WERI-Rb-1 (cell line): ENCODE measurements around the gene ETF1.

Experiments
- DNase-seq: peaks from one replicate; pipeline ENCODE4 v3.0.0-alpha.2; 2020
- H3K27ac ChIP-seq: fragments of 250-450 bp; sonication (Bioruptor Pico); 2 replicates; pipeline ENCODE4 v1.5.1; 2020; ENCODE audit warnings: mild to moderate bottlenecking, moderate library complexity
- H3K27me3 ChIP-seq: fragments of 250-450 bp; sonication (Bioruptor Pico); 2 replicates; pipeline ENCODE4 v1.5.1; 2021; ENCODE audit warnings: mild to moderate bottlenecking, low read depth, moderate library complexity; ENCODE audit not compliant: insufficient read depth, severe bottlenecking
- H3K36me3 ChIP-seq: fragments of 250-450 bp; sonication (Bioruptor Pico); 2 replicates; pipeline ENCODE4 v1.5.1; 2020; ENCODE audit warnings: mild to moderate bottlenecking, moderate library complexity
- H3K4me3 ChIP-seq: 2 replicates; pipeline ENCODE4 v1.5.1; 2011; ENCODE audit warnings: low read depth, mild to moderate bottlenecking, control low read depth, low read length
- H3K9me3 ChIP-seq: fragments of 250-450 bp; sonication (Bioruptor Pico); 2 replicates; pipeline ENCODE4 v1.5.1; 2021; ENCODE audit warnings: mild to moderate bottlenecking, moderate library complexity; ENCODE audit not compliant: severe bottlenecking
- CTCF ChIP-seq: IDR thresholded peaks from 2 replicates; pipeline ENCODE4 v1.5.1; 2011; ENCODE audit warnings: low read depth, mild to moderate bottlenecking, control low read depth, inconsistent platforms, low read length

The ETF1 gene

GRCh38 chr5:138542956-138543729 is at the start of gene ETF1:
Gene ETF1 (minus strand): TSS chr5:138543236. CDS start chr5:138542918, 318 bp downstream.
- peak within 1 kb of the TSS; percentile 100 for H3K4me3 ChIP-seq
- H3K27ac ChIP-seq = peak within 1 kb of the TSS; percentile 99
- TF ChIP-seq CTCF = no peak
- peak; percentile 99 for DNase-seq
- no peaks in the 10 kb centered on the region for H3K9me3 ChIP-seq
- H3K27me3 ChIP-seq = no peaks in the 10 kb centered on the region
- H3K36me3 ChIP-seq = peaks cover 51% of the 10 kb centered on the region

DNA sequence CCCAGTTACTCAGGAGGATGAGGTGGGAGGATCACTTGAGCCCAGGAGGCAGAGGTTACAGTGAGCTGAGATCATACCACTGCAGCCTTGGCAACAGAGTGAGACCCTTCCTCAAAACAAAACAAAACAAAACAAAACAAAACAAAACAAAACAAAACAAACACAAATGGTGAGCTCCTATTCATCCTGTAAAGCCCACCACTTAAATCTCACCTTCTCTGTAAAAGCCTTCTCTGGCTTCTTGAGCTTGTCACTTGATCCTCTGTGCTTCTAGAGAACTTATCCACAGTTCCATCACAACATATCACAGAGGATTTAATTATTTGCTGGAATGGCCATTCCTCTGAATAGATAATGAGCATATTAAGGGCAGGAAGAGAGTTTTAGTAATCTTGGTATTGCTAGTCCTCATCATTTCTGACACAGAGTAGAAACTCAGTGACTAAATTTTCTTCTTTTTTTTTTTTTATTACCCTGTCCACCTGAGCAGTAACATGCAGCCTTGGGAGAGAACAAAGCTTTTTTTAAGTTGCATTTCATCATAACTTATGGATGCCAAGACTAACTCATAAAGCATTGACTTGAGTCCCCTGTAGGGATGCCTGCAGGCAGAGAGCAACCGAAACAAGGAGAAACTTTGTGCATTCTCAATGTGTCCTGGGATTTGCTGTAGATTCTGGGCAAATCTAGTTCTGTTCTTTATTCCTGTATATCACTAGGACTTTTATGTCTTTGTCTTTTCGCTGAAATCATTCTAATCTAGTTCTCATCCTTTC is 45.2 kb upstream of the ETF1 start:
- no peak for DNase-seq
- Histone ChIP-seq H3K4me3 (no peak overlapping the region), H3K9me3 (no peaks in the 10 kb centered on the region), H3K36me3 (no peaks in the 10 kb centered on the region), H3K27ac (no peak overlapping the region), H3K27me3 (no peaks in the 10 kb centered on the region)
- no peak for TF ChIP-seq CTCF

GRCh38 chr5:138585157-138585556 is 42.1 kb upstream of the ETF1 start:
- H3K9me3 ChIP-seq = no peaks in the 10 kb centered on the region
- no peak overlapping the region for H3K4me3 ChIP-seq
- TF ChIP-seq CTCF = no peak
- no peak overlapping the region for H3K27ac ChIP-seq
- DNase-seq = no peak
- no peaks in the 10 kb centered on the region for H3K27me3 ChIP-seq
- H3K36me3 ChIP-seq = no peaks in the 10 kb centered on the region

DNA sequence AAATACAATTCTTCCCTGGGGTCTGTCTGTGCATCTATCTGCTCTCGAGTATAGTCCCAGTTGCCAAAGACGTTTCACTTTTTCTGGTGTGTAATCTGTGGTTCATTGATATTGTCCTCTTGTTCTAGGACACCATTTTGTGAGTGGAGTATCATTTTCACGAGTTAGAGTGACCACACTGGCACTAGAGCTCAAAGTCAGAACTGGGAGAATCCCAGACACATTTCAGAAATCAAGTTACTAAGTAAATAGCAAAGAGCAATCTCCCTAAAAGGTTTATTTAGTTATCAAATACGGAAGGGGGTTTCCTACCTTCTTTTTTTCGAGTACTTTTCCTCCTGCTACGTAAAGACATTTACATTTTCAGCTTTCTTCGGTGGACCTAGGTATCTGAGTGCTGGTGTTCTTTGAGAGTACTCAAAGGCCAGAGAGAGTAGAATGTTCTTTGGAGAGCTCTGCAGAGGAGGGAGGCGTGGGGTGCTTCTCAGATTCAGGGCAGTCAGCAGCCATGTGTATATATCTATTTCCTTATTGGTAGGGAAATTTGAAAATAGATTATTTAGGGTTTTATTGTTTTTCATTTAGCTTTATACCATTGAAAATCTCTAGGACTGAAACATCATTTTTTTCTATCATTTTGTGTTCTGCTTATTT is 41.1 kb upstream of the ETF1 start:
- no peaks in the 10 kb centered on the region for H3K27me3 ChIP-seq
- no peak overlapping the region for H3K4me3 ChIP-seq
- H3K36me3 ChIP-seq = no peaks in the 10 kb centered on the region
- no peak for DNase-seq
- no peak for TF ChIP-seq CTCF
- H3K27ac ChIP-seq = no peak overlapping the region
- H3K9me3 ChIP-seq = no peaks in the 10 kb centered on the region

GRCh38 chr5:138582959-138583358 is 39.9 kb upstream of the ETF1 start:
- no peak overlapping the region for H3K4me3 ChIP-seq
- no peaks in the 10 kb centered on the region for H3K36me3 ChIP-seq
- no peak overlapping the region for H3K27ac ChIP-seq
- H3K9me3 ChIP-seq = no peaks in the 10 kb centered on the region
- no peak for TF ChIP-seq CTCF
- no peaks in the 10 kb centered on the region for H3K27me3 ChIP-seq
- no peak for DNase-seq
